Endothelial cell of umbilical vein (primary cell): ENCODE data around the gene TMEM135. TPM values are rescaled to one million over a fixed set of nuclear protein-coding genes. Genes with fewer than 3 reads are reported as not detected.

Source experiments
- BruUV-seq: library from RNA; stranded (reverse); fragments of 400-500 nt; replicated peaks from 2 replicates; lab custom pipeline; 2021; lab: Mats Ljungman, UMichigan
- CTCF ChIA-PET: fragments of 300-600, 350-600 bp; sonication (Branson Sonifier 250); formaldehyde crosslinking; loops from one replicate; lab custom pipeline; 2021; ENCODE audit warnings: antibody characterized with exemption, inconsistent platforms; lab: Charles Lee
- POLR2A ChIA-PET: fragments of 300-600, 350-600 bp; sonication (Branson Sonifier 250); formaldehyde crosslinking; loops from one replicate; lab custom pipeline; 2021; ENCODE audit warnings: antibody characterized with exemption, inconsistent platforms; lab: Charles Lee
- DNase-seq: peaks from one replicate; pipeline ENCODE4 v3.0.0-alpha.2; 2011; ENCODE audit warnings: low read depth, low spot score
- FAIRE-seq: peaks from 2 replicates; lab custom pipeline; 2011; peaks lifted over from hg19 to GRCh38; lab: Jason Lieb, UNC
- H2AFZ ChIP-seq: 2 replicates; pipeline ENCODE4 v1.6.0; 2012; ENCODE audit warnings: low read depth, low read length, control low read depth, inconsistent platforms
- H3K27ac ChIP-seq: 2 replicates; pipeline ENCODE4 v1.5.1; 2011; ENCODE audit warnings: low read depth, mild to moderate bottlenecking, control low read depth, low read length, moderate library complexity; ENCODE audit not compliant: insufficient read depth
- H3K27me3 ChIP-seq, 2 experiments: 2 replicates each; pipeline versions ENCODE4 v1.6.0 to v1.6.1; 2011; ENCODE audit warnings: low read length in 2 of 2, mixed read lengths in 1 of 2; ENCODE audit not compliant: control insufficient read depth in 2 of 2, insufficient read depth in 2 of 2
- H3K36me3 ChIP-seq, 2 experiments: 2 replicates in 1 of 2; 3 replicates in 1 of 2; pipeline ENCODE4 v1.5.1; 2011; ENCODE audit warnings: low read length in 2 of 2, mild to moderate bottlenecking in 1 of 2, moderate library complexity in 1 of 2; ENCODE audit not compliant: control insufficient read depth in 2 of 2, insufficient read depth in 2 of 2; ENCODE audit errors: extremely low read depth in 1 of 2
- H3K4me1 ChIP-seq: 3 replicates; pipeline ENCODE4 v1.5.1; 2011; ENCODE audit warnings: mild to moderate bottlenecking, low read length; ENCODE audit not compliant: control insufficient read depth, insufficient read depth; ENCODE audit errors: extremely low read depth
- H3K4me2 ChIP-seq: 2 replicates; pipeline ENCODE4 v1.6.1; 2011; ENCODE audit warnings: low read length, control low read depth, mixed read lengths; ENCODE audit not compliant: insufficient read depth
- H3K4me3 ChIP-seq, 3 experiments: fragments of 200-600 bp in 1 of 3; sonication (generic), shearing (Covaris generic) in 1 of 3; replicated peaks in 1 of 3; 2 replicates each; pipeline ENCODE4 v1.5.1; 2011 to 2016; ENCODE audit warnings: control low read depth in 3 of 3, low read length in 3 of 3, mild to moderate bottlenecking in 2 of 3, inconsistent platforms in 1 of 3, low read depth in 1 of 3, moderate library complexity in 1 of 3; ENCODE audit not compliant: insufficient read depth in 1 of 3
- H3K79me2 ChIP-seq: 2 replicates; pipeline ENCODE4 v1.6.0; 2012; ENCODE audit warnings: low read length, inconsistent platforms; ENCODE audit not compliant: control insufficient read depth, insufficient read depth
- H3K9ac ChIP-seq: replicated peaks from 2 replicates; pipeline ENCODE3; 2011; ENCODE audit warnings: low read length, control low read depth; ENCODE audit not compliant: insufficient read depth; ENCODE audit errors: extremely low read depth
- H3K9me1 ChIP-seq: replicated peaks from 3 replicates; pipeline ENCODE4 v1.6.0; 2011; ENCODE audit warnings: mild to moderate bottlenecking, low read length; ENCODE audit not compliant: control insufficient read depth, insufficient read depth; ENCODE audit errors: extremely low read depth
- H3K9me3 ChIP-seq: replicated peaks from 2 replicates; pipeline ENCODE4 v1.5.1; 2012; ENCODE audit warnings: low read length, inconsistent platforms; ENCODE audit not compliant: control insufficient read depth, insufficient read depth
- H4K20me1 ChIP-seq: replicated peaks from 2 replicates; pipeline ENCODE3; 2011; ENCODE audit warnings: mild to moderate bottlenecking, low read length; ENCODE audit not compliant: control insufficient read depth, insufficient read depth; ENCODE audit errors: extremely low read depth
- EZH2 ChIP-seq: IDR thresholded peaks from 2 replicates; pipeline ENCODE4 v1.6.1; 2012; ENCODE audit warnings: borderline replicate concordance, low read depth, mild to moderate bottlenecking, moderate library complexity, low read length, inconsistent platforms; ENCODE audit not compliant: severe bottlenecking
- FOS ChIP-seq: IDR thresholded peaks from 2 replicates; pipeline ENCODE4 v1.6.1; 2011; ENCODE audit warnings: mild to moderate bottlenecking, low read length, moderate library complexity, borderline replicate concordance; ENCODE audit not compliant: insufficient read depth
- GATA2 ChIP-seq: IDR thresholded peaks from 2 replicates; pipeline ENCODE4 v1.7.0; 2011; ENCODE audit warnings: low read depth, mild to moderate bottlenecking, moderate library complexity, mixed read lengths, low read length; ENCODE audit not compliant: insufficient read length, insufficient read depth
- JUN ChIP-seq: IDR thresholded peaks from 2 replicates; pipeline ENCODE4 v1.6.1; 2011; ENCODE audit warnings: borderline replicate concordance, low read depth; ENCODE audit not compliant: insufficient read length, insufficient read depth
- MYC ChIP-seq: IDR thresholded peaks from one replicate; pipeline ENCODE4 v1.6.1; 2011; ENCODE audit warnings: mild to moderate bottlenecking, low read depth, low read length
- POLR2A ChIP-seq: IDR thresholded peaks from 2 replicates; pipeline ENCODE4 v1.6.1; 2012; ENCODE audit warnings: low read depth, mild to moderate bottlenecking, control low read depth, low read length
- POLR2AphosphoS5 ChIP-seq: IDR thresholded peaks from 2 replicates; pipeline ENCODE4 v1.6.1; 2012; ENCODE audit warnings: low read depth, mild to moderate bottlenecking, control low read depth, low read length, moderate library complexity; ENCODE audit not compliant: insufficient read depth
- dilution Hi-C: fragments of 300-500 bp; cut with MboI; formaldehyde crosslinking; loops from one replicate; pipeline ENCODE4 v1.15.0; 2019; ENCODE audit warnings: low sequenced_read_pairs; ENCODE audit not compliant: extremely low pct_ligation_motif_present
- intact Hi-C: fragments of 100-400 bp; cut with micrococcal nuclease; formaldehyde crosslinking; loops from one replicate; pipeline ENCODE4 v1.10.0; 2022
- polyA plus RNA-seq, 4 experiments: library from polyadenylated mRNA; depleted of rRNA in 3 of 4; stranded (reverse) in 3 of 4; unstranded in 1 of 4; fragments of >200 nt; gene quantifications; 2 replicates each; pipeline versions ENCODE4 v1.2.1 to v1.2.3, GENCODE V29; 2011 to 2012; ENCODE audit warnings: missing spikeins in 1 of 4
- total RNA-seq: library from RNA; stranded (reverse); gene quantifications from 2 replicates; pipeline ENCODE4 v1.2.3, GENCODE V29; 2021
- TF ChIP-seq, protein P1 (sequence below), 2 donors: IDR thresholded peaks; 1 replicate in 1 of 2; 2 replicates in 1 of 2; pipeline ENCODE4 v1.5.1; 2011; ENCODE audit warnings: low read length in 2 of 2, mild to moderate bottlenecking in 2 of 2, moderate library complexity in 2 of 2, control low read depth in 1 of 2, inconsistent platforms in 1 of 2, low read depth in 1 of 2; ENCODE audit not compliant: insufficient read depth in 1 of 2; ENCODE audit errors: extremely low read depth in 1 of 2
- TF ChIP-seq, protein P2 (sequence below): IDR thresholded peaks from 2 replicates; pipeline ENCODE4 v1.6.1; 2011; ENCODE audit not compliant: insufficient read depth, insufficient read length

The TMEM135 gene
- total and polyA plus RNA-seq, 2 donors (not counting 3 experiments of a cell fraction or from before 2014, with no cell fraction given), result 12.3 to 33.2 TPM

DNA sequence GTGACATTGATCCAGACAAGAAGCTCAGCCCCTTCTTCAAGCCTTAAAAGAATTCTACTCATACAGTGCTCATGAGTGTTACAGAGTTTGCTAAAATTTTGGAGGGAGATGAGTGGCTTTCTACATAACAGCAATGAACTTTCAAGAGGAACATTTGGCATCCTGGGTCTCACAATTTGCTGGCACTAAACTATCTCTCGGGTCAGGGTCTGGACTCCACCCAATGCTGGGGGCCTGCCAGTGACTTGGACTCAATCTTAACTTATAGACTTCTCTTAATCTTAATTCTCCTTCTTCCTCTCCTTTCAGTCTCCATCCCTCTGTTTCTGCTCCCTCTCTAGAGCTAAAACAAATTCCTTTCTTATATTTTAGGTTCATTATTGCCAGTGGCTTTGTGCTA is 317.9 kb downstream of the TMEM135 start:
- Histone ChIP-seq H3K27ac (no peak overlapping the region), H2AFZ (no peak overlapping the region), H4K20me1 (no peaks in the 10 kb centered on the region), H3K9me3 (no peaks in the 10 kb centered on the region), H3K4me3 (no peak overlapping the region), H3K36me3 (no peaks in the 10 kb centered on the region), H3K27me3 (no peaks in the 10 kb centered on the region), H3K4me1 (peaks cover 18% of the 10 kb centered on the region), H3K4me2 (no peak overlapping the region), H3K9me1 (no peaks in the 10 kb centered on the region), H3K79me2 (no peaks in the 10 kb centered on the region), H3K9ac (no peak overlapping the region)
- no peak for TF ChIP-seq EZH2
- TF ChIP-seq JUN, result no peak
- no peak for TF ChIP-seq POLR2AphosphoS5
- TF ChIP-seq, protein P1, sequence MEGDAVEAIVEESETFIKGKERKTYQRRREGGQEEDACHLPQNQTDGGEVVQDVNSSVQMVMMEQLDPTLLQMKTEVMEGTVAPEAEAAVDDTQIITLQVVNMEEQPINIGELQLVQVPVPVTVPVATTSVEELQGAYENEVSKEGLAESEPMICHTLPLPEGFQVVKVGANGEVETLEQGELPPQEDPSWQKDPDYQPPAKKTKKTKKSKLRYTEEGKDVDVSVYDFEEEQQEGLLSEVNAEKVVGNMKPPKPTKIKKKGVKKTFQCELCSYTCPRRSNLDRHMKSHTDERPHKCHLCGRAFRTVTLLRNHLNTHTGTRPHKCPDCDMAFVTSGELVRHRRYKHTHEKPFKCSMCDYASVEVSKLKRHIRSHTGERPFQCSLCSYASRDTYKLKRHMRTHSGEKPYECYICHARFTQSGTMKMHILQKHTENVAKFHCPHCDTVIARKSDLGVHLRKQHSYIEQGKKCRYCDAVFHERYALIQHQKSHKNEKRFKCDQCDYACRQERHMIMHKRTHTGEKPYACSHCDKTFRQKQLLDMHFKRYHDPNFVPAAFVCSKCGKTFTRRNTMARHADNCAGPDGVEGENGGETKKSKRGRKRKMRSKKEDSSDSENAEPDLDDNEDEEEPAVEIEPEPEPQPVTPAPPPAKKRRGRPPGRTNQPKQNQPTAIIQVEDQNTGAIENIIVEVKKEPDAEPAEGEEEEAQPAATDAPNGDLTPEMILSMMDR (IDR thresholded peaks at IDR 0.05; ENCODE audit: extremely low read depth in 1 of 2, insufficient read depth in 1 of 2, low read depth in 1 of 2, low read length in 2 of 2), result no peak
- no peak for TF ChIP-seq FOS
- TF ChIP-seq GATA2, result no peak
- TF ChIP-seq, protein P2, sequence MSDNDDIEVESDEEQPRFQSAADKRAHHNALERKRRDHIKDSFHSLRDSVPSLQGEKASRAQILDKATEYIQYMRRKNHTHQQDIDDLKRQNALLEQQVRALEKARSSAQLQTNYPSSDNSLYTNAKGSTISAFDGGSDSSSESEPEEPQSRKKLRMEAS, result no peak
- TF ChIP-seq MYC, result no peak
- TF ChIP-seq POLR2A, result no peak
- FAIRE-seq (no peak), DNase-seq (no peak)
- BruUV-seq, result no TSS peak
- ChIA-PET POLR2A (no interaction called here), CTCF (interaction anchor here (6.3 kb wide), 1 partner anchor 65 kb away, joined by 415 read pairs; no protein-coding TSS in a partner anchor)
- dilution Hi-C loops (no loop called here), intact Hi-C loops (no loop called here)
